GM12865 (cell line): ENCODE results near the gene AP5B1.

Experiments used
- DNase-seq: peaks from one replicate; pipeline ENCODE4 v3.0.0; 2010; ENCODE audit warnings: low read depth
- H3K4me3 ChIP-seq: 2 replicates; pipeline ENCODE4 v1.5.1; 2011; ENCODE audit warnings: mild to moderate bottlenecking, low read depth, low read length, control low read depth
- CTCF ChIP-seq: IDR thresholded peaks from 2 replicates; pipeline ENCODE4 v1.5.1; 2011; ENCODE audit warnings: low read length, control low read depth, low read depth, inconsistent platforms; ENCODE audit not compliant: insufficient read depth; ENCODE audit errors: missing control alignments

AP5B1 gene

DNA sequence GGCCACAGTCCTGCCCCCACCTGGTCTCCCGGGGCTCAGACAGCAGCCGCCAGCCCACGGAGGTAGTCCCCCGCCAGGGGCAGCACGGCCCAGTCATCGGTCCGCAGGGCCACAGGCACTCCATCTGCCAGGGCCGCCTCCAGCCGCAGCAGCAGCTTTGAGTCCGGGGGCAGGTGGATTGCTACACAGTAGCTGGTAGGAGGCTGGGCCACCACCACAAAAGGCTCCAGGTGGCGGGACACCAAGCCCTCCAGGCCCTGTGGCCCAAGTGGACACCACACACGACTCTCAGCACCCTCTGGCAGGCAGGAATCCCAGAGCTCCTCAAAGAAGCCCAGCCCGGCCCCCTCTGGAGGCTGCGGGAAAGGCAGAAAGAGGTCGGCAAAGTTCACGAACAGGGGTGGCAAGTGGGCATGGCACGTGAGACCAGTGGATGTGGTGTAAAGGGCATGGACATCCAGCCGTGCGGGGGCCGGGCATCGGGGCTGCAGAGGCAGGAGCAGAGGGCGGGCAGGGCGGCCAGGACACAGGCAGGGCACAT is 2.9 kb downstream of the AP5B1 start:
- DNase-seq = no peak
- H3K4me3 ChIP-seq = no peak overlapping the region
- TF ChIP-seq CTCF = no peak

DNA sequence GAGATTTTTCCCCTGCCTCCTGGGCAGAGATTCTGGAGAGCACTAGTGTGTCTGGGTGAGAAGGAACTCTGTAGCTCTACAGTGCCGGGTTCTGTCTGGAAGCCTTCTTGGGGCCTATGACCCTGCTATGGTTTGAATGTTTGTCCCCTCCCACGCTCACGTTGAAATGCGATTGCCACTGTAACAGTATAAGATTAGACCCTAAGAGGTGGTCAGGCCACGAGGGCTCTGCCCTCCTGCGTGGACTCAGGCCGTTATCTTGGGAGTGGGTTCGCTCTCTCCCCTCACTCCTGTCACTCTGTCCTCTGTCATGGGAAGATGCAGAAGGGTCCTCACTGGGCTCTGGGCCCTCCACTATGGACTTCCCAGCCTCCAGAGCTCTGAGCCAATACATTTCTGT is 3.5 kb downstream of the AP5B1 start:
- DNase-seq = no peak
- H3K4me3 ChIP-seq = no peak overlapping the region
- no peak for TF ChIP-seq CTCF

DNA sequence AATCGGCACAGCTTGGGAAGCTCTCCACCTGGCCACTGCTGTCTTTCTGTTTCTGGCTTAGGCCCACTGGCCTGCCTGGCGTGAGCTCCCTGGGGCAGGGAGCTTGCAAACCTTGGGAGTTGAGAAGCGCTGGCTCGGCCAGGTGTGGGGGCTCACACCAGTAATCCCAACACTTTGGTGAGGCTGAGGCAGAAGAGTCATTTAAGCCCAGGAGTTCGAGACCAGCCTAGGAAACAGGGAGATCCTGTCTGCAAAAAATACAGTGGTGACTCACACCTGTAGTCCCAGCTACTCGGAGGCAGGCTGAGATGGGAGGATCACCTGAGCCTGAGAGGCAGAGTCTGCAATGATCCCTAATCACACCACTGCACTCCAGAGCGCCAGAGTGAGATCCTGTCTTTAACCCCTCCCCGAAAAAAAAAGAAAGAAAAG is 4.0 kb downstream of the AP5B1 start:
- no peak for DNase-seq
- H3K4me3 ChIP-seq = no peak overlapping the region
- TF ChIP-seq CTCF = no peak

GRCh38 chr11:65776196-65776595 is 4.6 kb downstream of the AP5B1 start:
- H3K4me3 ChIP-seq = no peak overlapping the region
- DNase-seq = no peak
- TF ChIP-seq CTCF = no peak

GRCh38 chr11:65774525-65775306 is 6.1 kb downstream of the AP5B1 start:
- no peak overlapping the region for H3K4me3 ChIP-seq
- no peak for DNase-seq
- no peak for TF ChIP-seq CTCF

DNA sequence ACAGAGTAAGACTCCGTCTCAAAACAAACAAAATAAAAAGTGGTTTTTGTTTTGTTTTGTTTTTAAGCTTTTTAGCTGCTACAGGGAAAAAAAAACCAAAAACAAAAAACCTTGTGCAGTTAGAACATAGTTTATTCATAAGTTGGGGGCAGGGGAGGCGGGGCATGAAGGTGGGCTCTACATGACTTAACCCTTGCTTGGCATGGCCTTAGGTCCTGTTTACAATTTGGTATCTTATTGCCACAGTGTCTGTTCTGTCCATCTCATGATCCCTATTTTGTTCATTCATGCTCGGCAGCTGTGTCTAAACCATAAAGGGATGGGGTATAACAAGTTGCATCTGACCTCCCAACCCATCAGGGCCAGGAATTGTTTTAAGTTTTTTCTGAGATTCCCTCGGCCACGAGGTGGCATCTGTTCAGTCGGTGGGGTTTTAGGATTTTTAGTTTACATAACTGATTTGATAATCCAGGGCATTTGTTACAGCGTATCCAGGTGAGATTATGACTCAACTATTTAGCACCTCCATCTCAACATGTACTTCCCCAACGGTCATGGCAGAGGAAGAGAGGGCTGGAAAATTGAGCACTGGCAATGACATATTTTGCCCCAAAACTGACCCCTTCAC is 6.9 kb downstream of the AP5B1 start:
- H3K4me3 ChIP-seq = no peak overlapping the region
- TF ChIP-seq CTCF = no peak
- DNase-seq = no peak

- H3K4me3 ChIP-seq = no peak overlapping the region
- TF ChIP-seq CTCF = no peak
- DNase-seq = no peak
Measured at GRCh38 chr11:65771589-65772112, 9.1 kb downstream of the AP5B1 start.
